ENCODE results near the gene ZDHHC19.
"Not testable (repeated sequence)": the region's sequence is repeated elsewhere in the genome, so short reads cannot be mapped to it uniquely, and the experiment has no call there.

Gene ZDHHC19

DNA sequence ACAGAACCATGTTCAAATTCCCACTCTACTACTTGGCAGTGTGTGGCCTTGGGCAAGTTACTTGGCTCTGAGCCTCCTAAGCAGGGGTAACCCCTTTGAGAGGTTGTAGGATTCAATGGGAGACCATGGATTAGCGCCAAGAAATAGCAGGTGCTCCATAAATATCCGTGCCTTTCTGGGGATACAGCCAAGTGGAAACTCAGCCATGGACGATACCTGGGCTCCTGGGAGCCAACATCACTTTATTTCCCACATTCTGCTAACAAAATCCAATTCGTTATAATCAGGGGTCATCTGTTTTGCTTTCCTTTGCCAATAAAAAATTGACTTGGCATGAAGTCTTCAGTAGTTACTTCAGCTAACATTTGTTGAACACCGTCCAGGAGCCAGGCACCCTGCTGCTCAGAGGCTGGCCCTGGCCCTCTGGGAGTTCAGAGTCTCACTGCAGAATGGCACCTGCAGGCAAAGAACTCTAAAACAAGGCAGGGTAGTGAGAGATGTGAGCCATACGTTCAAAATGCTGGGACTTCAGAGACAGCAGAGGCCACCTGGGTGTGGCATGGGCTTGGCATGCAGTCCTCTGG lies 42.3 kb downstream of the ZDHHC19 start:
- DNase-seq (ENCODE audit: extremely low read depth, low read depth): no peak
- TF ChIP-seq CTCF (IDR thresholded peaks at IDR 0.05; ENCODE audit: low read depth, low read length): no peak

GRCh38 chr3:196166741-196167140 lies 44.5 kb downstream of the ZDHHC19 start:
- no peak for TF ChIP-seq CTCF (IDR thresholded peaks at IDR 0.05; ENCODE audit: low read depth, low read length)
- DNase-seq (ENCODE audit: extremely low read depth, low read depth): no peak

GRCh38 chr3:196165850-196166249 lies 45.4 kb downstream of the ZDHHC19 start:
- no peak for TF ChIP-seq CTCF (IDR thresholded peaks at IDR 0.05; ENCODE audit: low read depth, low read length)
- no peak for DNase-seq (ENCODE audit: extremely low read depth, low read depth)

- not testable (repeated sequence) for DNase-seq (ENCODE audit: extremely low read depth, low read depth)
Measured at GRCh38 chr3:196165006-196165575, 46.1 kb downstream of the ZDHHC19 start.

DNA sequence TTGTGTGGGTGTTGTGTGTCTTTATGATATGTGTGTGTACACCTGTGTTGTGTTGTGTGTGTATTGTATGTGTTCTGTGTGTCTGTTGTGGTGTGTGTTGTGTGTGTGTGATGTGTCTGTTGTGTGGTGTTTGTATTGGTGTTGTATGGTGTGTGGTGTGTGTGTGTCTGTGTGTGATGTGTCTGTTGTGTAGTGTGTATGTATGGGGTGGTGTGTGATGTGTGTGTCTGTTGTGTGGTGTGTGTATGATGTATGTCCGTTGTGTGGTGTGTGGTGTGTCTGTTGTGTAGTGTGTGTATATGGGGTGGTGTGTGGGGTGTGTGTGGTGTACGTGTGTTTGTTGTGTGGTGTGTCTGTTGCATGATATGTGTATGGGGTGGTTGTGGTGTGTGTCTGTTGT lies 46.6 kb downstream of the ZDHHC19 start:
- no peak for DNase-seq (ENCODE audit: extremely low read depth, low read depth)
- no peak for TF ChIP-seq CTCF (IDR thresholded peaks at IDR 0.05; ENCODE audit: low read depth, low read length)

DNA sequence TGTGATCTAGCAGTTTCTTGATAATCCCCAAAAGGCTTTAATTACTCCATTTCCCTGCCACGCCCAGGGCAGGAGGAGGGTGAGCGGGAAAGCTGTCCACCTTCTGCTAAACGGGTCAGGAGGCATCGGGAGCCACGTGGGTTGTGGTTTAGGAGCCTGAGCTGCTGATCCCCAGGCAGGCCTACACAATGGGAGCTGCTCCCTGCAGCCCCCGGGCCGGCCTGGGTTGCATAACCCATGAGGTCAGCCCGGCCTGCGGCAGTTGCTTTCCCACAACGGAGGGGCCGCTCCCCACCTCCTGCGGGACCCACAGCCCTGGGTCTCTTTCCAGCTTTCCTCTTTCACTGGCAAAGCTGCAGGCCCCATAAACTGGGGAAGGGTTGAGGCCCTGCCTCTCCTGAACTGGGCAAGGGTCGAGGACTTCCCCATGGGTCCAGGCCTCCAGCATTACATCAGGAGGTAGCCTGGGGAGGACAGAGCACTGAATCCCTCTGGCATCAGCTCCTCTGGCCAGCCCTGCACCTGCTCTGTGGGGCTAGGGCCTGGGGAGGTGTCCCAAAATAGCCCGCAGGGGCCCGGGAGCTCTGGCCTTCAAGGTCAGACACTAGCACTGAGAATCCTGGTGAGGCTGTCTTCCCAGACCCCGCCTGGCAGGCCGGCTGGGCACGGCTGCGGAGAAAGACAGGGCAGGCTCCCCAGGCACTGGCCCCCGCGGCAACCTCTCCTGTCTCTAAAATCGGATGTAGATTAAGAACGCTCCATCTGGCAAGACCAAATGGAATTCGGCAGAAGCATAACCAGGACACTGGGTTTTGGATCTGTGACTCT lies 47.3 kb downstream of the ZDHHC19 start:
- no peak for DNase-seq (ENCODE audit: extremely low read depth, low read depth)
- TF ChIP-seq CTCF (IDR thresholded peaks at IDR 0.05; ENCODE audit: low read depth, low read length): no peak

DNA sequence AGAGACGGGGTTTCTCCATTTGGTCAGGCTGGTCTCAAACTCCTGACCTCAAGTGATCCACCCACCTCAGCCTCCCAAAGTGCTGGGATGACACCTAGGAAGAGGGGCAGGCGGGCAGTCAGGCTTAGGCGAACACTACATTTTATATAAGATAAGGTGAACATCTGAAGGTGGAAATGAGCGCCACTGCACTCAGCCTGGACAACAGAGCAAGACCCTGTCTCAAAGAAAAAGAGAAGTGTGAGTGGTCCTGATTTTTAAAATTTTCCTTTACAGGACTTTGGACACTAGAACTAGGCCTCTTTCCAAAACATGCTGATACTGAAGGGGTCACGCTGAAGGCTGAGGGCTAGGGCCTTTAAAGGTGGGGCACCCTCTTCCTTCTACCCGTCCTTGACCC lies 48.0 kb downstream of the ZDHHC19 start:
- DNase-seq (ENCODE audit: extremely low read depth, low read depth): no peak

More for the DNA sequence above, 48.0 kb downstream of the ZDHHC19 start:
- no peak for TF ChIP-seq CTCF (IDR thresholded peaks at IDR 0.05; ENCODE audit: low read depth, low read length)

Data from AG09319 (cell line).